Measurements from ENCODE around the gene PANK2. TPM values are rescaled to one million over a fixed set of nuclear protein-coding genes. Genes with fewer than 3 reads are reported as not detected.

PANK2 gene
- total RNA-seq, 4 donors from 2014 or later = 17.9 to 53.6 (median 43.2) TPM

DNA sequence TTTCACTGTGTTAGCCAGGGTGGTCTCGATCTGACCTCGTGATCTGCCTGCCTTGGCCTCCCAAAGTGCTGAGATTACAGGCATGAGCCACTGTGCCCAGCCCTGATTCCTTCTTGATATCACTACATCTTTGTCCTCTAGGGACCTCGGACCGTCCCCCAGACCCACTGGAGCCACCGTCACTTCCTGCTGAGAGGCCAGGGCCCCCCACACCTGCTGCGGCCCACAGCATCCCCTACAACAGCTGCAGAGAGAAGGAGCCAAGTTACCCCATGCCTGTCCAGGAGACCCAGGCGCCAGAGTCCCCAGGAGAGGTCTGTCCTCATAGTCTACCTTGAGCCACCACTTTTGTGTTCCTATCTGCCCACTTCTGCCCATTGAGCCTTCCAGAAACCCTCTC lies 28.0 kb upstream of the PANK2 start:
- TF ChIP-seq, protein P1, sequence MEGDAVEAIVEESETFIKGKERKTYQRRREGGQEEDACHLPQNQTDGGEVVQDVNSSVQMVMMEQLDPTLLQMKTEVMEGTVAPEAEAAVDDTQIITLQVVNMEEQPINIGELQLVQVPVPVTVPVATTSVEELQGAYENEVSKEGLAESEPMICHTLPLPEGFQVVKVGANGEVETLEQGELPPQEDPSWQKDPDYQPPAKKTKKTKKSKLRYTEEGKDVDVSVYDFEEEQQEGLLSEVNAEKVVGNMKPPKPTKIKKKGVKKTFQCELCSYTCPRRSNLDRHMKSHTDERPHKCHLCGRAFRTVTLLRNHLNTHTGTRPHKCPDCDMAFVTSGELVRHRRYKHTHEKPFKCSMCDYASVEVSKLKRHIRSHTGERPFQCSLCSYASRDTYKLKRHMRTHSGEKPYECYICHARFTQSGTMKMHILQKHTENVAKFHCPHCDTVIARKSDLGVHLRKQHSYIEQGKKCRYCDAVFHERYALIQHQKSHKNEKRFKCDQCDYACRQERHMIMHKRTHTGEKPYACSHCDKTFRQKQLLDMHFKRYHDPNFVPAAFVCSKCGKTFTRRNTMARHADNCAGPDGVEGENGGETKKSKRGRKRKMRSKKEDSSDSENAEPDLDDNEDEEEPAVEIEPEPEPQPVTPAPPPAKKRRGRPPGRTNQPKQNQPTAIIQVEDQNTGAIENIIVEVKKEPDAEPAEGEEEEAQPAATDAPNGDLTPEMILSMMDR (IDR thresholded peaks at IDR 0.05) = no peak
- TF ChIP-seq POLR2A (IDR thresholded peaks at IDR 0.05) = no peak
- peaks cover 0 to 5% (median 0%) of the 10 kb centered on the region in 4 donors for H3K4me1 ChIP-seq
- no peaks in the 10 kb centered on the region for H3K27me3 ChIP-seq
- H3K36me3 ChIP-seq = peaks cover 0 to 99% (median 0%) of the 10 kb centered on the region in 3 donors
- no peak for DNase-seq
- no peaks in the 10 kb centered on the region for H3K9me3 ChIP-seq
- no peak overlapping the region for H3K27ac ChIP-seq
- no peak overlapping the region for H3K4me3 ChIP-seq

DNA sequence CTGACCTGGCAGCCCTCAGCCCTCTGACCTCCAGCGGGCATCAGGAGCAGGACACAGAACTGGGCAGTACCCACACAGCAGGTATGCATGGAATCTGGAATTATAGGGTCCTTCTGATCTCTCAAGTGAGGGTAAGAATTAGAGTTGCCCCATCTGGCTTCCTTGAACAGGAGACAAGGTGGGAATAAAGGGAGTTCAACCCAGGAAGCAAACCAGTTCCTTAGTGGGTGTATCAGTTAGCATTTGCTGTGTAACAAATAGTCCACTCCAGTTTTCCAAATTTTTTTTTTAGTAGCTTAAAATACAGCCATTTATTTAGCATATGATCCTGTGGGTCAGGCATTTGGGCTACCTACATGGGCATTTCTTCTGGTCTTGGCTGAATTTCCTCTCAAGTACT lies 26.9 kb upstream of the PANK2 start:
- peaks cover 0 to 4% (median 0%) of the 10 kb centered on the region in 4 donors for H3K4me1 ChIP-seq
- TF ChIP-seq, protein P1 (IDR thresholded peaks at IDR 0.05) = no peak
- no peak for TF ChIP-seq POLR2A (IDR thresholded peaks at IDR 0.05)
- no peaks in the 10 kb centered on the region for H3K9me3 ChIP-seq
- H3K27me3 ChIP-seq = no peaks in the 10 kb centered on the region
- H3K36me3 ChIP-seq = peaks cover 0 to 99% (median 0%) of the 10 kb centered on the region in 3 donors
- no peak for DNase-seq
- no peak overlapping the region for H3K4me3 ChIP-seq
- H3K27ac ChIP-seq = no peak overlapping the region

DNA sequence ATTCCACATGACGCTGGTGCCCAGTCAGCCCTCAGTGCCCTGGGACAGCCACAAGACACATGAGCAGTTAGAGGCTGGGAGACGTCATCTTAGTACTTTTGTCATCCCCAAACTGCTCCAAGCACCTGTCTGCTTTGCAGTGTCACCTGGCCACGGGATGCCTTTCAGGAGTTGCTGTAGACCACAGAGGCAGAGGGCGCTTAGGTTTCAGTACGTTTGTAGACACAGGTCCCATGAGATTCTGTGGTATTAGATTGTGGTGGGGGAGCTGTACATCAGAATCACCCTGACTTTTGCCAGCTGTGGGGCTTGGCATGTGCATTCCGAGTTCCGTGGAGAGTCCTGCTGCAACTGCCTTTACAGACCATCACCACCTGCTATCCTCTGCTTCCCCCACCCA lies 25.9 kb upstream of the PANK2 start:
- Histone ChIP-seq H3K9me3 (no peaks in the 10 kb centered on the region), H3K4me1 (no peaks in the 10 kb centered on the region), H3K27ac (no peak overlapping the region), H3K27me3 (no peaks in the 10 kb centered on the region), H3K4me3 (no peak overlapping the region), H3K36me3 (peaks cover 0 to 97% (median 0%) of the 10 kb centered on the region in 3 donors)
- TF ChIP-seq, protein P1 (IDR thresholded peaks at IDR 0.05) = no peak
- no peak for TF ChIP-seq POLR2A (IDR thresholded peaks at IDR 0.05)
- DNase-seq = no peak

DNA sequence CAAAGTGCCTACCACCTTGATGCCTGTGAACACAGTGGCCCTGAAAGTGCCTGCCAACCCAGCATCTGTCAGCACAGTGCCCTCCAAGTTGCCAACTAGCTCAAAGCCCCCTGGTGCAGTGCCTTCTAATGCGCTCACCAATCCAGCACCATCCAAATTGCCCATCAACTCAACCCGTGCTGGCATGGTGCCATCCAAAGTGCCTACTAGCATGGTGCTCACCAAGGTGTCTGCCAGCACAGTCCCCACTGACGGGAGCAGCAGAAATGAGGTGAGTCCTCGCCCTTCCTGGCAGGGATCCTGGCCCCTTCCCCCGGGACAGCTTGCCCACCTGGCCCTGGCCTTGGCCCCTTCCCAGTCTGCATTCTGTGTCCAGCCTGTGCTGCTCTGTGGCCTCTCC lies 24.7 kb upstream of the PANK2 start:
- H3K4me3 ChIP-seq = no peak overlapping the region
- no peak for DNase-seq
- no peaks in the 10 kb centered on the region for H3K4me1 ChIP-seq
- H3K9me3 ChIP-seq = no peaks in the 10 kb centered on the region
- no peak for TF ChIP-seq POLR2A (IDR thresholded peaks at IDR 0.05)
- TF ChIP-seq, protein P1 (IDR thresholded peaks at IDR 0.05) = no peak
- peaks cover 0 to 89% (median 0%) of the 10 kb centered on the region in 3 donors for H3K36me3 ChIP-seq
- no peak overlapping the region for H3K27ac ChIP-seq
- no peaks in the 10 kb centered on the region for H3K27me3 ChIP-seq

DNA sequence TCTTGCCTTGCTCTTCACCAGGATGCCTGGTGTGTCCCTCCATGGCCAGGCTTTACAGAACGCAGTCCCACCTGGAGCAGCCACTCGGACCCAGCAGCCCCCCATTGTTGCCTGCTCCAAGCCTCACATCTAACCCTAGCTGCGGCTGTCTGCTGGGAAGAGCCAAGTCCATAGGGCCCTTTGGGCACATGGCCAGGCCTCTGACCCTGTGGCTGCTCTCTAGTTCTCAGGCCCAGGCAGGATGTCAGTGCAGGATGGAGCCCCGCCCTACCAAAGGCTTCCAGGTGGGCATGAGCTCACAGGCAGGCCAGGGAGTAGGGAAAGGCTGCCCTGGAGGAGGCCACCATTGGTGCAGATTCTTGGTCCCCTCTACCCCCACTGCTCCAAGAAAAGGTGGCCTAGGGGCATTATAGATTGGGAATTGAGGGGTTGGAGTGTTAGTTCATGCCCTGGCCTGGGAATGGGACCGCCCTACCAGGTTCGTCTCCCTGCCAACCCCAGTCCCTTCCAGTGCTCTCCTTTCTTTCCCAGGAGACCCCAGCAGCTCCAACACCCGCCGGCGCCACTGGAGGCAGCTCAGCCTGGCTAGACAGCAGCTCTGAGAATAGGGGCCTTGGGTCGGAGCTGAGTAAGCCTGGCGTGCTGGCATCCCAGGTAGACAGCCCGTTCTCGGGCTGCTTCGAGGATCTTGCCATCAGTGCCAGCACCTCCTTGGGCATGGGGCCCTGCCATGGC lies 23.9 kb upstream of the PANK2 start:
- DNase-seq = no peak
- TF ChIP-seq, protein P1 (IDR thresholded peaks at IDR 0.05) = no peak
- no peak for TF ChIP-seq POLR2A (IDR thresholded peaks at IDR 0.05)
- Histone ChIP-seq H3K4me3 (no peak overlapping the region), H3K27ac (no peak overlapping the region), H3K9me3 (no peaks in the 10 kb centered on the region), H3K27me3 (no peaks in the 10 kb centered on the region), H3K36me3 (peaks cover 0 to 82% (median 0%) of the 10 kb centered on the region in 3 donors), H3K4me1 (no peaks in the 10 kb centered on the region)

Data from Peyer's patch (tissue), 4 donors.